SK-N-MC (cell line): Measurements from ENCODE around the gene OR6S1.

Source experiments
- EZH2 ChIP-seq: fragments of 200-600 bp; sonication (generic); IDR thresholded peaks from one replicate; pipeline ENCODE4 v1.6.1; 2017; ENCODE audit warnings: antibody characterized with exemption
- FOXP2 ChIP-seq: optimal IDR thresholded peaks from 2 replicates; pipeline ENCODE3; 2011; ENCODE audit warnings: mild to moderate bottlenecking, moderate library complexity; ENCODE audit not compliant: insufficient read depth; ENCODE audit errors: extremely low read length, control extremely low read depth
- POLR2AphosphoS5 ChIP-seq: IDR thresholded peaks from 2 replicates; pipeline ENCODE4 v1.6.1; 2012; ENCODE audit warnings: mild to moderate bottlenecking, low read depth, low read length, borderline replicate concordance

DNA sequence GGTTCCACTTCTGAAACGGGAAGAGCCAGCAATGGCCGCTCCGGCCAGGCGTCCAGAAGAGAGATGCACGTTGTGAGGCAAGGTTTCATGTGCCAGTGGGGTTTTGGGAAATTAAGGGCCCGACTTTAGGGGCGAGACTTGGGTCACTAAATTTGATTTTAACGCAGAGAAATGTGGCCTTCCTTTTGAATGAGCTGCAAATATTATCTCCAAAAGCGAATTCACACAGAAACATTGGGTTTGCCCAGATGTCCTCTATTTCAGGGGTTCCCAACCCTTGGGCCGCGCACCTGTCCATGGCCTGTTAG, 40.6 kb upstream of the OR6S1 start:
- TF ChIP-seq EZH2 (no peak), POLR2AphosphoS5 (no peak), FOXP2 (no peak)
